8988T (cell line): ENCODE results near the gene KMT5B.

Source experiments
- DNase-seq: peaks from one replicate; pipeline ENCODE4 v3.0.0; 2011

Gene KMT5B

GRCh38 chr11:68142441-68143309 is 70.4 kb downstream of the KMT5B start:
- DNase-seq = no peak

DNA sequence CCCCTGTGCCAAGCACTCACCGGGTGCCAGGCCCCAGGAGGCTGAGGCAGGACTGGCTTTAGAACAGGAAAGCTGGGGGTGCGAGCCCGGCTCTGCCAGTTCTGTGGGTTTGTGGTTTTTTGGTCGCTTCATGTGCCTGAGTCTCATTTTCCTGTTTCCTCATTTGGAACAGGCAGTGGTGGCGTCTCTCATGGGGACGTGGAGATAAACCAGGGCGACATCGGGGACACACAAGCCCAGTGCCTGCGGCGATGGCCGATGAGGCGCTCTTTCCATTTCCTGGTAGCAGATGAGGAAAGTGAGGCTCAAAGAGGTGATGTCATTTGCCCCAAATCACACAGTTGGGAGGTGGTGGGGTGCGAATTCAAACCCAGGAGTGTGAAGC is 71.1 kb downstream of the KMT5B start:
- DNase-seq = no peak

- DNase-seq = no peak
Observed at GRCh38 chr11:68141246-68142027, 71.7 kb downstream of the KMT5B start.

DNA sequence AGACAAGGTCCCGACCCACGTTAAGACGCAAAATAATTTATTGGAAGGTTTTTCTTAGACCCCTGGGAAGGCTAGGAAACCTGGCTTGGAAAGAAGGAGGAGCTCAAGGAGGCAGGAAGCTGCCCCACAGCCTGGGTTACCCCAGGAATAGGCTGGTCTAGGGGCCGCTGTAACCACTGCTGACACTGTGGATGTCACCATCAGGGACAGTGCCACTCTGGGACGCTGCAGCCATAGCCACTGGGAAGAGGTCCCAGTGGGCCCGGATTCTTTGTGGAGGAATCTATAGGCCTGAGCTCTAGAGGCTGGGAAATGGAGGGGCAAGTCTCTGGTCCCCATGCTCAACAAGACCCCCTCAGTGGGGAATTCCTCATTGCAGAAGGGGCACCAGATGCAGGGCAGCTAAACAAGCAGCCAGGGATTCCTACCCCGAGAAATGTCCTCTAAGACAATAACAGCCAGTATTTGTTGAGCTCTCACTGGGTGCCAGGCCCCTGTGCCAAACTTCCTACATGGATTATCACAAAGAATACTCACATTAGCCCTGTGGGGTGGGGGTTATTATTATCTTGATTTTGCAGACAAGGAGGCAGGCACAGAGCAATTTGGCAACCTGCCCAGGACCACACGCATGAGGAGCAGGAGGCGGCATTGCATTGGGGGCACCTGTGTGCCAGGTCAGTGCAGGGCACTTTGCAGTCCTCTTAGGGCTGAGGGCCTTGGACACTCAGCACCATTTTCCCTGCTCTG is 72.4 kb downstream of the KMT5B start:
- DNase-seq = no peak

DNA sequence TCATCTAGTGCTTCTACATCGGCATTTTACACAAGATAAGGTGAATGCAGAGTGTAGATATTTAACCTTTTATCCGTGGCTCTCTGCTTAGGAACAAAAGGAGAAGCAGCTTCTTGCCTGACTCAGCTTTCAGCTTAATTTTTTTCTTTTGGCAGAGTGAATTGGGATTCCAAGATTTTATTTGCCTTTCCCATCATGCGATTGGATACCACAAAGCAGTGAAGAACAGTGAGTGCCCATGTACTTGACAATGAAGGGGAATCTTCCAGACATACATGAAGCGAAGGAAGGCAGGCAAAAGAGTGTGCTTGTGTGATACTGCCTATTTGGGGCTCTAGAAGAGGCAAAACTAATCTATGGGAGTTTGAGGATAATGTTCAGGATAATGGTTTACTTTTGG is 74.9 kb downstream of the KMT5B start:
- no peak for DNase-seq

DNA sequence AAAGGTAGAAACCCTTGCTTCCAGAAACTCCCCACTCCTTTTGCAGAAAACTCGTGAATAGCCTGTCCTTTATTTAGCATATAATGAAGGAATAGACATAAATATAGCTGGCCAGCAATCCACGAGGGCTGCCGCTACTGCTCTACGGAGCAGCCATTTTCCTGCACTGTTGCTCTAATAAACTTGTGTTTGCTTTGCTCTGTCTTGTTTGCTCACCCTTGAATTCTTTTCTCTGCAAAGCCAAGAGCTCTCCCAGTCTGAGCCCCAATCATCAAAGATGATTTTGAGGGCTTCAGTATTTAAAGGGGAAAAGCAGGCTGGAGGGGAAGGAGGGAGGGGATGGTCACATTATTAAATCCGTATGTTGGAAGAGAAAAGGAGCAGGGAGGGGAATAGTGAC is 75.3 kb downstream of the KMT5B start:
- DNase-seq = no peak

- no peak for DNase-seq
Observed at GRCh38 chr11:68136866-68137265, 76.2 kb downstream of the KMT5B start.

GRCh38 chr11:68135161-68135560 is 77.9 kb downstream of the KMT5B start:
- no peak for DNase-seq

DNA sequence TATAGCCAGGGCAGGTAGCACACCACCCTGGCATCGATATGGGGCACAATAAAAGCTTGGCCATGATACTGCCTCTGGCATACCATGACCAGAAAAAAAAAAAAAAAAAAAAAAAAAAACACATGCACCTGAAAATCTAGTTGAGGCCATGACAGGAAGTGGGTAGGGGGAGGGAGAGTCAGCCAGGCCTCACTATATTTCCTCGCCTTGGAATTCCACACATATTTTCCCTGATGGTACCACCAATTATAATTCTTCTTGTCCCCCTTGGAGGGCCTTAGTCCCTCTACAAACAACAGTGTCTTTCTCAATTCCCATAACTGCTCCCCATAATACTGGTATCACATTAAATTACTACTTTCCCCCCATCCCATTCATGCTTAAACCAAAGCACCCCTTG is 79.3 kb downstream of the KMT5B start:
- no peak for DNase-seq

- no peak for DNase-seq
Observed at GRCh38 chr11:68130121-68130520, 83.0 kb downstream of the KMT5B start.

DNA sequence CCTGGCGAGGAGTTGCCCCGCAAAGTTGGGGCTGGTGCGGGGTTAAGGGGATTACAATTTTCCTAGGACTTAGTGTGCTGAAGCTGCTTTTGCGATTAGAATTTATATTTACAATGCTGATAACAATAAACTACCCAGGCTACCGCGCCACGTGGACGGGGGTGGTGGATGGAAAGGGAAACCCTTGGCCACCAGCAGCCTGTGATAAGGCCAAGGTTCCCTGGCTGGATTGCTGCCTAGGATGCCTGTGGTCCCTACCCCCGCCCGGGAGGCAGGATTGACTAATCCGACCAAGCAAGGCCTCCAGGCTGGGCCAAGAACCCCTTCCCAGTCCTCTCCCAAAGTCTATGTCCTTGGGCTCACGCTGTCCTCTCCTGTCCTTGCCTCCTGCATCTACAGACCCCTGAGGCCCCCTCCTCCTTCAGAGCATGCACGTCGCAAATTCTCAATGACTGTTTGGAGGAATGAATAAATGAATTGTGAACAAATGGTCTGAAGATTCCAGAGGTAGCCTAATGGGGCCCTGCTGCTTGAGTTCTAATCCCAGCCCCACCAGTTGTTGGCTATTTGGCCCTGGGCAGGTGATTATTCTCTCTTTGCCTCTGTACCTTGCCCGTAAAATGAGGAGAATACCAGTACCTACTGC is 84.3 kb downstream of the KMT5B start:
- no peak for DNase-seq

- peak; percentile 65 for DNase-seq
Observed at GRCh38 chr11:68127714-68128681, 85.1 kb downstream of the KMT5B start.

GRCh38 chr11:68125164-68125563 is 87.9 kb downstream of the KMT5B start:
- DNase-seq = no peak

GRCh38 chr11:68122936-68123539 is 90.1 kb downstream of the KMT5B start:
- peak; percentile 55 for DNase-seq

GRCh38 chr11:68121067-68121899 is 91.8 kb downstream of the KMT5B start, which contains the start of gene CHKA:
CHKA (minus strand) TSS chr11:68121388; CDS start chr11:68121177, 211 bp downstream.
- DNase-seq = peak; percentile 95

DNA sequence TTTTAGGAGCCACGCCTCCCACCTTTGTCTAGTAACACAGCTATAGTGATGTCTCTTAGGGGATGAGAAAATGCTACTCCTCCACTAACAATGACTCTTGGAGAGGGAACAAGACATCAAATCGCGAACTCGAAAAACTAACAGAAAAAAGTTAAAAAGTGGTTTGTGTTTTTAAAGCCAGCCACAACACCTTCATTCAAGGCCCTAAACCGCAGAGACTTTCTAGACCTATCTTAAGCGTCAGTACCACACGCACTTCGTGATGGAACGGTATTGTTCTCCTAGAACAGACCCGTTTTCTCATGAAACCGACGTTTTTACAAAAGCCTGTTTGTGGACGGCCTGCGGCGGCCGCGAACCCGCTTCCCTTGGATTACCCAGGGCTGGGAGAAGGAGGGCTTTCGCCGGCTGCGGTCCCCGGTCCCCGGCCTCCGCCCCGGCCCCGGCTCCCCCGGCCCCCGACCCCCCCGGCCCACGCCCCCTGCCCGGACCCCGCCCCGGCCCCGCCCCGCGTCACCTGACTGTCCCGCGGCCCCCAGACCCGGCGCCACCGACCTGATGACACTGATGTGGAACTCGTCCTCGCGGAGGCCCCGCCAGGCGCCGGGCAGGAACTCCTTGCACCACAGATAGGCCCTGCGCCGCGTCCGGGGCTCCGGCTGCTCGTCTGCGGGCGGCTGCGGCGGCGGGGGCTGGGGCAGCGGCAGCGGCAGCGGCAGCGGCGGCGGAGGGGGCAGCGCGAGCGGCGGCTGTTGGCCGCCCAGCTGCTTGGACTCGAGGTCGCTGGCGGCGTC is 92.6 kb downstream of the KMT5B start:
- peak; percentile 51 for DNase-seq

GRCh38 chr11:68118706-68119448 is 94.2 kb downstream of the KMT5B start:
- no peak for DNase-seq

- DNase-seq = no peak
Observed at GRCh38 chr11:68117853-68118470, 95.1 kb downstream of the KMT5B start.
